DMS114 treated with DMSO at 0.1 percent for 48 hours (cell line): ENCODE measurements around the gene CBS.
"Not testable (repeated sequence)": the region's sequence is repeated elsewhere in the genome, so short reads cannot be mapped to it uniquely, and the experiment has no call there.

Experiments
- DNase-seq: peaks from one replicate; lab custom pipeline; 2025; ENCODE audit not compliant: unreplicated experiment; lab: John Stamatoyannopoulos, UW

CBS gene

GRCh38 chr21:43068065-43068464 is 7.6 kb downstream of the CBS start:
- DNase-seq = not testable (repeated sequence)

- not testable (repeated sequence) for DNase-seq
Measured at GRCh38 chr21:43066690-43067089, 8.9 kb downstream of the CBS start.

- DNase-seq = not testable (repeated sequence)
Measured at GRCh38 chr21:43065991-43066390, 9.6 kb downstream of the CBS start.

GRCh38 chr21:43064265-43064917 is 11.2 kb downstream of the CBS start:
- DNase-seq = not testable (repeated sequence)

- not testable (repeated sequence) for DNase-seq
Measured at GRCh38 chr21:43062955-43063664, 12.5 kb downstream of the CBS start.

- not testable (repeated sequence) for DNase-seq
Measured at GRCh38 chr21:43053112-43053511, 22.5 kb downstream of the CBS start.

- DNase-seq = not testable (repeated sequence)
Measured at GRCh38 chr21:43045876-43046821, 29.5 kb downstream of the CBS start.

- not testable (repeated sequence) for DNase-seq
Measured at GRCh38 chr21:43045165-43045875, 30.3 kb downstream of the CBS start.

- not testable (repeated sequence) for DNase-seq
Measured at GRCh38 chr21:43044547-43044946, 31.1 kb downstream of the CBS start.

- DNase-seq = not testable (repeated sequence)
Measured at GRCh38 chr21:43043291-43043690, 32.3 kb downstream of the CBS start.

- not testable (repeated sequence) for DNase-seq
Measured at GRCh38 chr21:43042169-43042568, 33.5 kb downstream of the CBS start.

GRCh38 chr21:43038659-43039044 is 37.0 kb downstream of the CBS start:
- DNase-seq = not testable (repeated sequence)

- not testable (repeated sequence) for DNase-seq
Measured at GRCh38 chr21:43037918-43038658, 37.5 kb downstream of the CBS start.

- not testable (repeated sequence) for DNase-seq
Measured at GRCh38 chr21:43036889-43037288, 38.7 kb downstream of the CBS start.

- DNase-seq = no peak
Measured at GRCh38 chr21:43034826-43035225, 40.8 kb downstream of the CBS start.

- no peak for DNase-seq
Measured at GRCh38 chr21:43034101-43034500, 41.5 kb downstream of the CBS start.

- DNase-seq = no peak
Measured at GRCh38 chr21:43031121-43031619, 44.5 kb downstream of the CBS start.

GRCh38 chr21:43029785-43030184 is 45.9 kb downstream of the CBS start:
- DNase-seq = no peak

GRCh38 chr21:43027846-43028731 is 47.5 kb downstream of the CBS start:
- no peak for DNase-seq
